ENCODE data around the gene HTR1D.

- TF ChIP-seq, protein P1, sequence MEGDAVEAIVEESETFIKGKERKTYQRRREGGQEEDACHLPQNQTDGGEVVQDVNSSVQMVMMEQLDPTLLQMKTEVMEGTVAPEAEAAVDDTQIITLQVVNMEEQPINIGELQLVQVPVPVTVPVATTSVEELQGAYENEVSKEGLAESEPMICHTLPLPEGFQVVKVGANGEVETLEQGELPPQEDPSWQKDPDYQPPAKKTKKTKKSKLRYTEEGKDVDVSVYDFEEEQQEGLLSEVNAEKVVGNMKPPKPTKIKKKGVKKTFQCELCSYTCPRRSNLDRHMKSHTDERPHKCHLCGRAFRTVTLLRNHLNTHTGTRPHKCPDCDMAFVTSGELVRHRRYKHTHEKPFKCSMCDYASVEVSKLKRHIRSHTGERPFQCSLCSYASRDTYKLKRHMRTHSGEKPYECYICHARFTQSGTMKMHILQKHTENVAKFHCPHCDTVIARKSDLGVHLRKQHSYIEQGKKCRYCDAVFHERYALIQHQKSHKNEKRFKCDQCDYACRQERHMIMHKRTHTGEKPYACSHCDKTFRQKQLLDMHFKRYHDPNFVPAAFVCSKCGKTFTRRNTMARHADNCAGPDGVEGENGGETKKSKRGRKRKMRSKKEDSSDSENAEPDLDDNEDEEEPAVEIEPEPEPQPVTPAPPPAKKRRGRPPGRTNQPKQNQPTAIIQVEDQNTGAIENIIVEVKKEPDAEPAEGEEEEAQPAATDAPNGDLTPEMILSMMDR (conservative IDR thresholded peaks at IDR 0.05) = no peak
- TF ChIP-seq EZH2 (IDR thresholded peaks at IDR 0.05; ENCODE audit: low read depth) = no peak
These were observed 48.7 kb downstream of the HTR1D start, which contains the start of gene LUZP1 for GRCh38 chr1:23168445-23169194.

All from PC-9 (cell line).